Measurements from ENCODE around the gene SPECC1.
"Not testable (repeated sequence)": the region's sequence is repeated elsewhere in the genome, so short reads cannot be mapped to it uniquely, and the experiment has no call there.

SPECC1 gene

GRCh38 chr17:20234276-20234675, 225.1 kb downstream of the SPECC1 start:
- DNase-seq = no peak
- no peak for TF ChIP-seq CTCF (IDR thresholded peaks at IDR 0.05; ENCODE audit: low read depth, low read length)
- H3K4me1 ChIP-seq = no peaks in the 10 kb centered on the region
- no peaks in the 10 kb centered on the region for H3K9me3 ChIP-seq
- H3K4me3 ChIP-seq (ENCODE audit: low read depth, low read length) = no peak overlapping the region
- H3K36me3 ChIP-seq = no peaks in the 10 kb centered on the region
- H3K27me3 ChIP-seq = no peaks in the 10 kb centered on the region

GRCh38 chr17:20235747-20236146, 226.6 kb downstream of the SPECC1 start:
- no peaks in the 10 kb centered on the region for H3K4me1 ChIP-seq
- H3K9me3 ChIP-seq = no peaks in the 10 kb centered on the region
- no peak overlapping the region for H3K4me3 ChIP-seq (ENCODE audit: low read depth, low read length)
- H3K36me3 ChIP-seq = no peaks in the 10 kb centered on the region
- no peak for TF ChIP-seq CTCF (IDR thresholded peaks at IDR 0.05; ENCODE audit: low read depth, low read length)
- DNase-seq = no peak
- H3K27me3 ChIP-seq = no peaks in the 10 kb centered on the region

- Histone ChIP-seq H3K36me3 (no peaks in the 10 kb centered on the region), H3K9me3 (no peaks in the 10 kb centered on the region), H3K4me3 (ENCODE audit: low read depth, low read length) (no peak overlapping the region), H3K4me1 (no peaks in the 10 kb centered on the region), H3K27me3 (no peaks in the 10 kb centered on the region)
- TF ChIP-seq CTCF (IDR thresholded peaks at IDR 0.05; ENCODE audit: low read depth, low read length) = no peak
- DNase-seq = no peak
Measured at GRCh38 chr17:20236578-20237227, 227.5 kb downstream of the SPECC1 start.

GRCh38 chr17:20239776-20240175, 230.6 kb downstream of the SPECC1 start:
- not testable (repeated sequence) for DNase-seq; H3K4me3 ChIP-seq (ENCODE audit: low read depth, low read length); H3K27me3 ChIP-seq; H3K36me3 ChIP-seq; H3K9me3 ChIP-seq; H3K4me1 ChIP-seq

GRCh38 chr17:20241855-20242254, 232.7 kb downstream of the SPECC1 start:
- Histone ChIP-seq H3K36me3 (no peaks in the 10 kb centered on the region), H3K4me1 (no peaks in the 10 kb centered on the region), H3K27me3 (no peaks in the 10 kb centered on the region), H3K9me3 (no peaks in the 10 kb centered on the region), H3K4me3 (ENCODE audit: low read depth, low read length) (no peak overlapping the region)
- DNase-seq = no peak
- no peak for TF ChIP-seq CTCF (IDR thresholded peaks at IDR 0.05; ENCODE audit: low read depth, low read length)

- Histone ChIP-seq H3K9me3 (no peaks in the 10 kb centered on the region), H3K36me3 (no peaks in the 10 kb centered on the region), H3K4me1 (no peaks in the 10 kb centered on the region), H3K27me3 (no peaks in the 10 kb centered on the region), H3K4me3 (ENCODE audit: low read depth, low read length) (no peak overlapping the region)
- TF ChIP-seq CTCF (IDR thresholded peaks at IDR 0.05; ENCODE audit: low read depth, low read length) = no peak
- no peak for DNase-seq
Measured at GRCh38 chr17:20242271-20242670, 233.1 kb downstream of the SPECC1 start.

- Histone ChIP-seq H3K4me3 (ENCODE audit: low read depth, low read length) (no peak overlapping the region), H3K9me3 (no peaks in the 10 kb centered on the region), H3K4me1 (no peaks in the 10 kb centered on the region), H3K27me3 (no peaks in the 10 kb centered on the region), H3K36me3 (no peaks in the 10 kb centered on the region)
- no peak for DNase-seq
- no peak for TF ChIP-seq CTCF (IDR thresholded peaks at IDR 0.05; ENCODE audit: low read depth, low read length)
Measured at GRCh38 chr17:20243524-20243923, 234.4 kb downstream of the SPECC1 start.

Data from BE2C (cell line).